Putamen (tissue), 1 donor: ENCODE data around the gene UXS1.
"Not testable (repeated sequence)": the region's sequence is repeated elsewhere in the genome, so short reads cannot be mapped to it uniquely, and the experiment has no call there.

Experiments used
- DNase-seq: peaks from one replicate; pipeline ENCODE4 v3.0.0-alpha.2; 2016; ENCODE audit warnings: low spot score

The UXS1 gene

GRCh38 chr2:106193977-106194778, at the start of gene UXS1:
Gene UXS1 (minus strand): TSS chr2:106194301. CDS start chr2:106194241, 60 bp downstream.
- peak; percentile 96 for DNase-seq

- DNase-seq, result not testable (repeated sequence)
Measured at GRCh38 chr2:106239491-106239890, 45.4 kb upstream of the UXS1 start.

- DNase-seq, result not testable (repeated sequence)
Measured at GRCh38 chr2:106235392-106235791, 41.3 kb upstream of the UXS1 start.

GRCh38 chr2:106233350-106233706, 39.2 kb upstream of the UXS1 start:
- DNase-seq, result no peak

GRCh38 chr2:106232638-106233349, 38.7 kb upstream of the UXS1 start:
- DNase-seq, result peak; percentile 0

- no peak for DNase-seq
Measured at GRCh38 chr2:106223347-106223746, 29.2 kb upstream of the UXS1 start.

- not testable (repeated sequence) for DNase-seq
Measured at GRCh38 chr2:106222057-106222456, 28.0 kb upstream of the UXS1 start.

GRCh38 chr2:106219813-106220212, 25.7 kb upstream of the UXS1 start:
- DNase-seq, result no peak

- not testable (repeated sequence) for DNase-seq
Measured at GRCh38 chr2:106219157-106219556, 25.1 kb upstream of the UXS1 start.

- no peak for DNase-seq
Measured at GRCh38 chr2:106208874-106209273, 14.8 kb upstream of the UXS1 start.

GRCh38 chr2:106208399-106208798, 14.3 kb upstream of the UXS1 start:
- no peak for DNase-seq

GRCh38 chr2:106207246-106207645, 13.1 kb upstream of the UXS1 start:
- no peak for DNase-seq

GRCh38 chr2:106205488-106205887, 11.4 kb upstream of the UXS1 start:
- no peak for DNase-seq

- not testable (repeated sequence) for DNase-seq
Measured at GRCh38 chr2:106204551-106204950, 10.4 kb upstream of the UXS1 start.

GRCh38 chr2:106201661-106202060, 7.6 kb upstream of the UXS1 start:
- no peak for DNase-seq

- no peak for DNase-seq
Measured at GRCh38 chr2:106197878-106198277, 3.8 kb upstream of the UXS1 start.

GRCh38 chr2:106195981-106196380, 1.9 kb upstream of the UXS1 start:
- no peak for DNase-seq

- DNase-seq, result no peak
Measured at GRCh38 chr2:106195456-106195855, 1.4 kb upstream of the UXS1 start.

- DNase-seq, result peak; percentile 7
Measured at GRCh38 chr2:106193690-106193976, 468 bp downstream of the UXS1 start.

- no peak for DNase-seq
Measured at GRCh38 chr2:106192752-106193689, 1.1 kb downstream of the UXS1 start.

GRCh38 chr2:106191511-106192016, 2.5 kb downstream of the UXS1 start:
- DNase-seq, result no peak

GRCh38 chr2:106189764-106190468, 4.2 kb downstream of the UXS1 start:
- DNase-seq, result no peak
